ENCODE results near the gene LETM1. TPM values are rescaled to one million over a fixed set of nuclear protein-coding genes. Genes with fewer than 3 reads are reported as not detected.

Gene LETM1
- total RNA-seq, 1 experiment from 2014 or later = 86.3 TPM

- intact Hi-C loops (cut with micrococcal nuclease) = no loop called here
- POLR2A ChIA-PET (ENCODE audit: unreplicated experiment) = no interaction called here
- no TSS peak for BruUV-seq (replicated peaks)
- H3F3A ChIP-seq (ENCODE audit: low read length, unreplicated experiment) = no peaks in the 10 kb centered on the region
- no peaks in the 10 kb centered on the region for H3K79me2 ChIP-seq (ENCODE audit: low read length)
- H3K4me2 ChIP-seq (ENCODE audit: low read length) = no peak overlapping the region
- peaks cover 18% of the 10 kb centered on the region; the same call in 1 of the 2 replicates for H3K36me3 ChIP-seq (ENCODE audit: low read depth, low read length)
- no peaks in the 10 kb centered on the region for H4K20me1 ChIP-seq (ENCODE audit: low read length)
- no peaks in the 10 kb centered on the region for H3K9me2 ChIP-seq (replicated peaks; ENCODE audit: low read length)
- no peak overlapping the region for H3K9ac ChIP-seq (ENCODE audit: low read length)
- TF ChIP-seq EZH2phosphoT487 (IDR thresholded peaks at IDR 0.05; ENCODE audit: borderline replicate concordance, low read length) (no peak), CTCF (conservative IDR thresholded peaks at IDR 0.05; ENCODE audit: low read depth, low read length) (no peak)
- no peak overlapping the region for H3K27ac ChIP-seq (ENCODE audit: low read length)
- H3K4me3 ChIP-seq (ENCODE audit: low read length) = no peak overlapping the region
- H2AFZ ChIP-seq (ENCODE audit: low read length) = no peak overlapping the region
- DNase-seq = no peak
- H3K9me3 ChIP-seq (ENCODE audit: low read length) = no peaks in the 10 kb centered on the region
- ATAC-seq = no peak
- no peaks in the 10 kb centered on the region for H3K27me3 ChIP-seq (ENCODE audit: low read length)
- CTCF ChIA-PET = no interaction called here
- H3K4me1 ChIP-seq (ENCODE audit: insufficient read depth, low read length) = no peaks in the 10 kb centered on the region
Measured at GRCh38 chr4:1814453-1814852, 41.5 kb downstream of the LETM1 start.

- Histone ChIP-seq H3K4me2 (ENCODE audit: low read length) (no peak overlapping the region), H3K9me2 (replicated peaks; ENCODE audit: low read length) (no peaks in the 10 kb centered on the region), H3K4me1 (ENCODE audit: insufficient read depth, low read length) (no peaks in the 10 kb centered on the region), H3K79me2 (ENCODE audit: low read length) (no peaks in the 10 kb centered on the region), H3F3A (ENCODE audit: low read length, unreplicated experiment) (no peaks in the 10 kb centered on the region), H3K36me3 (ENCODE audit: low read depth, low read length) (peaks cover 18% of the 10 kb centered on the region; the same call in 1 of the 2 replicates), H3K27ac (ENCODE audit: low read length) (no peak overlapping the region), H3K4me3 (ENCODE audit: low read length) (no peak overlapping the region), H2AFZ (ENCODE audit: low read length) (no peak overlapping the region), H4K20me1 (ENCODE audit: low read length) (no peaks in the 10 kb centered on the region), H3K27me3 (ENCODE audit: low read length) (no peaks in the 10 kb centered on the region), H3K9ac (ENCODE audit: low read length) (no peak overlapping the region), H3K9me3 (ENCODE audit: low read length) (no peaks in the 10 kb centered on the region)
- intact Hi-C loops (cut with micrococcal nuclease) = no loop called here
- no TSS peak for BruUV-seq (replicated peaks)
- POLR2A ChIA-PET (ENCODE audit: unreplicated experiment) = no interaction called here
- CTCF ChIA-PET = no interaction called here
- TF ChIP-seq CTCF (conservative IDR thresholded peaks at IDR 0.05; ENCODE audit: low read depth, low read length) = peak; percentile 22; the same call in 1 of the 2 replicates
- TF ChIP-seq EZH2 (IDR thresholded peaks at IDR 0.05; ENCODE audit: low read length, unreplicated experiment) = no peak
- DNase-seq (no peak), ATAC-seq (no peak)
Measured at GRCh38 chr4:1813915-1814314, 42.0 kb downstream of the LETM1 start.

GRCh38 chr4:1813231-1813630, 42.7 kb downstream of the LETM1 start:
- H3K9me3 ChIP-seq (ENCODE audit: low read length) = no peaks in the 10 kb centered on the region
- H3K79me2 ChIP-seq (ENCODE audit: low read length) = no peaks in the 10 kb centered on the region
- DNase-seq (no peak), ATAC-seq (no peak)
- H4K20me1 ChIP-seq (ENCODE audit: low read length) = no peaks in the 10 kb centered on the region
- H3K27me3 ChIP-seq (ENCODE audit: low read length) = no peaks in the 10 kb centered on the region
- no peak overlapping the region for H3K27ac ChIP-seq (ENCODE audit: low read length)
- no peak overlapping the region for H2AFZ ChIP-seq (ENCODE audit: low read length)
- H3F3A ChIP-seq (ENCODE audit: low read length, unreplicated experiment) = no peaks in the 10 kb centered on the region
- no peak overlapping the region for H3K4me2 ChIP-seq (ENCODE audit: low read length)
- no TSS peak for BruUV-seq (replicated peaks)
- CTCF ChIA-PET = no interaction called here
- TF ChIP-seq CTCF (conservative IDR thresholded peaks at IDR 0.05; ENCODE audit: low read depth, low read length) = no peak
- no peak for TF ChIP-seq EZH2phosphoT487 (IDR thresholded peaks at IDR 0.05; ENCODE audit: borderline replicate concordance, low read length)
- TF ChIP-seq EZH2 (IDR thresholded peaks at IDR 0.05; ENCODE audit: low read length, unreplicated experiment) = no peak
- no peak overlapping the region for H3K9ac ChIP-seq (ENCODE audit: low read length)
- intact Hi-C loops (cut with micrococcal nuclease) = no loop called here
- H3K36me3 ChIP-seq (ENCODE audit: low read depth, low read length) = peaks cover 18% of the 10 kb centered on the region; the same call in 1 of the 2 replicates
- no peaks in the 10 kb centered on the region for H3K9me2 ChIP-seq (replicated peaks; ENCODE audit: low read length)
- no peaks in the 10 kb centered on the region for H3K4me1 ChIP-seq (ENCODE audit: insufficient read depth, low read length)
- H3K4me3 ChIP-seq (ENCODE audit: low read length) = no peak overlapping the region
- POLR2A ChIA-PET (ENCODE audit: unreplicated experiment) = no interaction called here
